GM12865 (cell line): ENCODE measurements around the gene BSDC1.
A peak's percentile ranks its signal among the peaks of the same experiment; 100 is the strongest.

Experiments used
- DNase-seq: peaks from one replicate; pipeline ENCODE4 v3.0.0; 2010; ENCODE audit warnings: low read depth
- H3K4me3 ChIP-seq: 2 replicates; pipeline ENCODE4 v1.5.1; 2011; ENCODE audit warnings: mild to moderate bottlenecking, low read depth, low read length, control low read depth
- CTCF ChIP-seq: IDR thresholded peaks from 2 replicates; pipeline ENCODE4 v1.5.1; 2011; ENCODE audit warnings: low read length, control low read depth, low read depth, inconsistent platforms; ENCODE audit not compliant: insufficient read depth; ENCODE audit errors: missing control alignments

BSDC1 gene

GRCh38 chr1:32364836-32365235 is 29.4 kb downstream of the BSDC1 start:
- TF ChIP-seq CTCF: no peak

DNA sequence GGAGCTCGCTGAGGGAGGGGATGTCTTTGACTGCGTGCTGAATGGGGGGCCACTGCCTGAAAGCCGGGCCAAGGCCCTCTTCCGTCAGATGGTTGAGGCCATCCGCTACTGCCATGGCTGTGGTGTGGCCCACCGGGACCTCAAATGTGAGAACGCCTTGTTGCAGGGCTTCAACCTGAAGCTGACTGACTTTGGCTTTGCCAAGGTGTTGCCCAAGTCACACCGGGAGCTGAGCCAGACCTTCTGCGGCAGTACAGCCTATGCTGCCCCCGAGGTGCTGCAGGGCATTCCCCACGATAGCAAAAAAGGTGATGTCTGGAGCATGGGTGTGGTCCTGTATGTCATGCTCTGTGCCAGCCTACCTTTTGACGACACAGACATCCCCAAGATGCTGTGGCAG is 30.5 kb downstream of the BSDC1 start:
- DNase-seq: no peak
- H3K4me3 ChIP-seq: no peak overlapping the region
- TF ChIP-seq CTCF: no peak

More at GRCh38 chr1:32364836-32365235, 29.4 kb downstream of the BSDC1 start:
- DNase-seq: no peak
- H3K4me3 ChIP-seq: no peak overlapping the region

GRCh38 chr1:32362474-32363313 is 31.5 kb downstream of the BSDC1 start, which contains the start of the genes FAM229A and TSSK3:
FAM229A (minus strand) TSS chr1:32362485; CDS start chr1:32362091, 394 bp downstream.
TSSK3 (plus strand) TSS chr1:32362539; CDS start chr1:32362702, 163 bp downstream.
- H3K4me3 ChIP-seq: peak within 1 kb of the TSS; percentile 29; the same call in 1 of the 2 replicates
- TF ChIP-seq CTCF: no peak
- no peak for DNase-seq

- peak overlapping the region; percentile 29; the same call in 1 of the 2 replicates for H3K4me3 ChIP-seq
- no peak for DNase-seq
These were observed 32.4 kb downstream of the BSDC1 start for GRCh38 chr1:32361674-32362473.

GRCh38 chr1:32361308-32361673 is 33.0 kb downstream of the BSDC1 start:
- H3K4me3 ChIP-seq: no peak overlapping the region
- no peak for DNase-seq
- TF ChIP-seq CTCF: no peak

More at GRCh38 chr1:32361674-32362473, 32.4 kb downstream of the BSDC1 start:
- TF ChIP-seq CTCF: peak; percentile 4

DNA sequence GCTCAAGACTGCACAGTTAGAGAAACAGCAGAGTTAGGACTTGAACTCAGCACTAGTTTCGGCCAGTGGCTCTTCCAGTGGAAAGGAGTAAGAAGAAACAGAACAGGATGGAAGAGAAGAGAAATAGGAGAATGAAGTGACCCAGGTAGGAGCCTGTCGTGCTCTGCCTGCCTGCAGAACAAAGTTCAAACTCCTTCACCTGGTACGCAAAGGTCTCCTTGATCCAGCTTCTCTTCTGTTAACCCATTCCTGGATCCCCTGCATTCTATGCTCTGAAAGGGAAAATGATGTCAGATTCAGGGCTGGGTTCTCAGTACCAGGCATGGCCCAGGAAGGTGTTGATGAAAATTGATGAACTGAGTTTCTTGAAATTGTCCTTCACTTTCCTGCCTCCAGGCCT is 35.8 kb downstream of the BSDC1 start:
- TF ChIP-seq CTCF: no peak
- no peak overlapping the region for H3K4me3 ChIP-seq
- no peak for DNase-seq
